GM12878 (cell line): ENCODE data around the gene SRCIN1. TPM values are rescaled to one million over a fixed set of nuclear protein-coding genes. Genes with fewer than 3 reads are reported as not detected.
"Not testable (repeated sequence)": the region's sequence is repeated elsewhere in the genome, so short reads cannot be mapped to it uniquely, and the experiment has no call there.

Experiments used
- ATAC-seq: fragments of 200-7000 bp; cut with Tn5 transposase; 3 replicates; pipeline ENCODE4 v1.9.1; 2020; ENCODE audit warnings: mild to moderate bottlenecking, moderate library complexity
- BruUV-seq: library from RNA; stranded (reverse); fragments of 400-500 nt; replicated peaks from 2 replicates; lab custom pipeline; 2021; lab: Mats Ljungman, UMichigan
- CTCF ChIA-PET: fragments of 300-600 bp; sonication (Branson Sonifier 250); formaldehyde crosslinking; extraction: SDS; loops from one replicate; lab custom pipeline; 2021; ENCODE audit warnings: inconsistent platforms; lab: Yijun Ruan, JAX
- POLR2A ChIA-PET: fragments of 350-600 bp; formaldehyde crosslinking; extraction: SDS; loops from one replicate; lab custom pipeline; 2021; ENCODE audit warnings: inconsistent platforms; lab: Charles Lee
- RAD21 ChIA-PET: fragments of 300-600 bp; sonication (Branson Sonifier 250); formaldehyde crosslinking; loops from one replicate; lab custom pipeline; 2023; ENCODE audit warnings: antibody characterized with exemption; ENCODE audit not compliant: unreplicated experiment; lab: Charles Lee
- SMC1A ChIA-PET: fragments of 300-600 bp; sonication (Branson Sonifier 250); formaldehyde crosslinking; loops from one replicate; lab custom pipeline; 2023; ENCODE audit not compliant: unreplicated experiment, uncharacterized antibody; lab: Charles Lee
- DNase-seq: peaks from one replicate; pipeline ENCODE4 v3.0.0-alpha.2; 2011; ENCODE audit warnings: low read depth, low spot score
- FAIRE-seq: peaks from 3 replicates; lab custom pipeline; 2011; peaks lifted over from hg19 to GRCh38; lab: Jason Lieb, UNC
- H2AFZ ChIP-seq: 2 replicates; pipeline ENCODE4 v1.6.0; 2011; ENCODE audit warnings: low read depth, low read length, control low read depth; ENCODE audit not compliant: control insufficient read depth
- H3K27ac ChIP-seq: 2 replicates; pipeline ENCODE4 v1.5.1; 2011; ENCODE audit warnings: control low read depth; ENCODE audit not compliant: control insufficient read depth, insufficient read depth
- H3K27me3 ChIP-seq, 2 experiments: replicated peaks in 1 of 2; 2 replicates each; pipeline versions ENCODE4 v1.6.0 to v1.6.1; 2011; ENCODE audit warnings: low read length in 1 of 2; ENCODE audit not compliant: control insufficient read depth in 2 of 2, insufficient read depth in 2 of 2
- H3K36me3 ChIP-seq, 2 experiments: 2 replicates each; pipeline ENCODE4 v1.5.1; 2011; ENCODE audit warnings: low read length in 1 of 2; ENCODE audit not compliant: control insufficient read depth in 2 of 2, insufficient read depth in 2 of 2
- H3K4me1 ChIP-seq: 2 replicates; pipeline ENCODE4 v1.6.1; 2011; ENCODE audit warnings: mild to moderate bottlenecking, low read length, moderate library complexity, mixed read lengths; ENCODE audit not compliant: control insufficient read depth, insufficient read depth
- H3K4me2 ChIP-seq: 2 replicates; pipeline ENCODE4 v1.6.0; 2011; ENCODE audit warnings: control low read depth; ENCODE audit not compliant: control insufficient read depth, insufficient read depth
- H3K4me3 ChIP-seq: fragments of 200-600 bp; sonication (generic); 2 replicates; pipeline ENCODE4 v1.5.1; 2016
- H3K79me2 ChIP-seq: 2 replicates; pipeline ENCODE4 v1.6.0; 2011; ENCODE audit warnings: low read length; ENCODE audit not compliant: control insufficient read depth, insufficient read depth
- H3K9ac ChIP-seq: 2 replicates; pipeline ENCODE4 v1.8.0; 2011; ENCODE audit warnings: low read length, control low read depth, mixed read lengths; ENCODE audit not compliant: control insufficient read depth, insufficient read depth
- H3K9me3 ChIP-seq: replicated peaks from 3 replicates; pipeline ENCODE4 v1.5.1; 2011; ENCODE audit warnings: mild to moderate bottlenecking, low read length; ENCODE audit not compliant: control insufficient read depth, insufficient read depth
- H4K20me1 ChIP-seq: 2 replicates; pipeline ENCODE4 v1.6.0; 2011; ENCODE audit not compliant: control insufficient read depth, insufficient read depth
- CTCF ChIP-seq, 3 experiments: IDR thresholded peaks in 2 of 3; conservative IDR thresholded peaks in 1 of 3; 2 replicates each; pipeline ENCODE4 v1.5.1; 2011; ENCODE audit warnings: low read depth in 3 of 3, low read length in 3 of 3, mild to moderate bottlenecking in 3 of 3, control low read depth in 2 of 3, moderate library complexity in 2 of 3, inconsistent platforms in 1 of 3, mixed read lengths in 1 of 3; ENCODE audit not compliant: control insufficient read depth in 2 of 3, insufficient read depth in 1 of 3; ENCODE audit errors: extremely low read depth in 1 of 3
- RAD21 ChIP-seq: IDR thresholded peaks from 2 replicates; pipeline ENCODE4 v1.6.1; 2011; ENCODE audit warnings: mild to moderate bottlenecking, low read depth, low read length, moderate library complexity; ENCODE audit not compliant: insufficient read depth
- SMC3 ChIP-seq: IDR thresholded peaks from 2 replicates; pipeline ENCODE4 v1.6.1; 2011; ENCODE audit warnings: low read length, improper control_type of control experiment, borderline replicate concordance
- WGBS: methylation state at CpG from one replicate; pipeline ENCODE4 v1.1.6; 2016; ENCODE audit warnings: low lambda C conversion rate; ENCODE audit not compliant: insufficient replicate concordance, insufficient coverage; ENCODE audit errors: missing lambda C conversion rate; 5-methylcytosine and 5-hydroxymethylcytosine counted together
- in situ Hi-C: fragments of 300-500 bp; cut with MboI; formaldehyde crosslinking; loops from 9 replicates; pipeline ENCODE4 v1.14.3; 2018; ENCODE audit warnings: mixed read lengths
- intact Hi-C: fragments of 100-400 bp; cut with micrococcal nuclease; formaldehyde crosslinking; loops from one replicate; pipeline ENCODE4 v1.14.2; 2022; ENCODE audit not compliant: unreplicated experiment
- polyA plus RNA-seq, 11 experiments: library from polyadenylated mRNA; depleted of rRNA in 4 of 11; unstranded in 6 of 11; stranded (reverse) in 5 of 11; fragments of >200 nt; fragmentation: Nextera tagmentation in 4 of 11; fragmentation: Illumina TruSeq in 1 of 11; extraction: Ambion mirVana in 4 of 11; extraction: Trizol in 1 of 11; gene quantifications; 1 replicate in 1 of 11; 2 replicates in 10 of 11; pipeline versions ENCODE4 v1.2.1 to v1.2.3, GENCODE V29; 2011 to 2016; ENCODE audit warnings: inconsistent platforms in 2 of 11, missing spikeins in 2 of 11, low read depth in 1 of 11
- total RNA-seq, 4 experiments: library from RNA; depleted of rRNA in 3 of 4; stranded (reverse); fragments of >200 nt in 3 of 4; fragmentation: Illumina TruSeq in 1 of 4; extraction: Trizol in 1 of 4; gene quantifications; 2 replicates each; pipeline versions ENCODE4 v1.2.1 to v1.2.3, GENCODE V29; 2013 to 2021

SRCIN1 gene
- total and polyA plus RNA-seq, 10 of the 15 experiments (the other 5 are each of a cell fraction or from before 2014, with no cell fraction given), result under 0.01 to 0.74 (median 0.20) TPM; not detected in 3

DNA sequence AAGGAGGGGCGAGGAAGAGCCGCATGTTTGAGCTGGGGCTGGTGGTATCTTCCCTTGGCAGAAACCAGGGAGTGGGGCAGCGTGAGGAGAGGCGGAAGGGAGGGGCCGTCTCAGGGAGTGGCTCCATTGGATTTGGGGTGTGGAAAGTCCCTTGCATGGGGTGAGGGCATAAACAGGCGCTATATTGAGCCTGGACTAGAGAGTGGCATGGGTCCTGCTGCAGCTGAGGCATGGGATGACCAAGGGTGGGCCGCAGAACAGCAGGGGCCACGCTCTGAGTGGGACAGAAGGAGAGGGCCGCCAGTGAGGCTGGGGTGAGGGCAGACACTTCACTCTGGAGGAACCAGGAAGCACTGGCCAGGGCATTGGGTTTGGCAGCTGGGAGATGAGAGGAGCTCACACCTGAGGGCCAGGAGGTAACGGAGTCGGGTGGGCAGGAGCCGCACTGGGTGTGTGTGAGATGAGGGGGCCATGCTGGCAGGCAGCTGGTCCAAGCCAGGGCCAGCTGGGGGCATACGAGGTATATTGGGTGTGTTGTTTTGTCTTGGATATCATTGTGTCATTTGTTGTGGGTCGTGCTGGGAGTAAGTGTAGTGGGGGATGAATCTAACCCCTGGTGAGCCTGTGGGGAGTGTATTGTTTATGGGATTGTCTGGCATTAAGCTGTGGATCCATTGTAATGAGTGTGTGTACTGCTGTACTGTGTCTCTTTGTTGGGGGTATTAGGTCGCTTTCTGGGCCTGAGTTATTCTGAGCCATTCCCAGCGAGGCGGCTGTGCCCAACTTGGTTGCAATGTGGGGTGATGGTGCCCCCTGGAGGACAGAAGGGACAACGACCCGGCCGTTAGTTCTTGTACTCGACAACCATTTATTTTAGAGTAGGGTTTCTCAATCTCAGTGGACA lies 121.3 kb downstream of the SRCIN1 start:
- not testable (repeated sequence) for H3K27me3 ChIP-seq, H3K79me2 ChIP-seq, H4K20me1 ChIP-seq, H3K4me2 ChIP-seq
- RAD21 ChIA-PET, result interaction anchor here (1.5 to 1.9 kb wide), 2 partner anchors 61 to 183 kb away, joined by 4 to 8 read pairs; no protein-coding TSS in a partner anchor
- SMC1A ChIA-PET, result interaction anchor here (1.0 to 1.6 kb wide), 3 partner anchors 42 to 134 kb away, joined by 3 to 6 read pairs (median 3); no protein-coding TSS in a partner anchor
- ATAC-seq, result peak; percentile 91
- intact Hi-C loops, result loop anchor here (1.0 kb wide), 3 partner anchors 40 to 135 kb away; no protein-coding TSS in a partner anchor
- WGBS, result 47% methylated on average over 21 of the region's 21 CpGs
- TF ChIP-seq RAD21 (peak; percentile 74), CTCF (IDR thresholded peaks at IDR 0.05 in 2 of 3, conservative IDR thresholded peaks at IDR 0.05 in 1 of 3; ENCODE audit: control insufficient read depth in 2 of 3, extremely low read depth in 1 of 3, insufficient read depth in 1 of 3, low read depth in 3 of 3, low read length in 3 of 3) (peak; percentile 62 to 67 (median 63)), SMC3 (peak; percentile 76)
- TF ChIP-seq, all 136 proteins: peak for 3; not testable (repeated sequence) for 133
- in situ Hi-C loops, H3K9me3 ChIP-seq, H3K4me3 ChIP-seq, POLR2A ChIA-PET, DNase-seq, BruUV-seq, H3K36me3 ChIP-seq, FAIRE-seq: not testable (repeated sequence)
- CTCF ChIA-PET, result interaction anchor here (0.9 to 3.7 kb wide), 5 partner anchors 53 to 135 kb away, joined by 3 to 31 read pairs (median 4); partner anchors contain the start of gene SOCS7
- H3K9ac ChIP-seq, result peak overlapping the region; percentile 18; the same call in 1 of the 2 replicates
- peak overlapping the region; percentile 58 for H2AFZ ChIP-seq
- H3K4me1 ChIP-seq, result peaks cover 17% of the 10 kb centered on the region
- peak overlapping the region; percentile 50 for H3K27ac ChIP-seq

DNA sequence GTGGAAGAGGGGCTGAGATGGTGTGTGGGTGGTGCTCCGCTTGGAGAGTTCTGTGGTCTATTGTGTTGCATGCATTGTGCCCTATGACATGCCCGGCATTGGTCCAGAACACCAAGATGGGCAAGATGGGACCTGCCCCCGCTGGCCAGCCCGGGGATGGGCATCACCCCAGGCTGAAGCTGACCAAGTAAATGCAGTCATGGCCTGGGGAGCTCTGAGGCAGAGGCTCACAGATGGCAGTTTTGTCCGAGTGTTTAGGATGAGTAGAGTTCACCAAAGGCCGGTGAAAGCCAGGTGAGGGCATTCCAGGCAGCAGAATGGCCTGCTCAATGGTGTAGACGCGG lies 123.1 kb downstream of the SRCIN1 start:
- H3K27ac ChIP-seq, intact Hi-C loops, H4K20me1 ChIP-seq, ATAC-seq, H3K27me3 ChIP-seq, H3K9me3 ChIP-seq, DNase-seq, POLR2A ChIA-PET, FAIRE-seq, H3K36me3 ChIP-seq, SMC1A ChIA-PET, H3K79me2 ChIP-seq, BruUV-seq, H3K4me3 ChIP-seq, H3K4me2 ChIP-seq, RAD21 ChIA-PET, in situ Hi-C loops, H2AFZ ChIP-seq, H3K9ac ChIP-seq: not testable (repeated sequence)
- CTCF ChIA-PET, result interaction anchor here (1.8 kb wide), 1 partner anchor 59 kb away, joined by 5 read pairs; no protein-coding TSS in a partner anchor
- 58% methylated on average over 7 of the region's 8 CpGs for WGBS
- H3K4me1 ChIP-seq, result peaks cover 17% of the 10 kb centered on the region

DNA sequence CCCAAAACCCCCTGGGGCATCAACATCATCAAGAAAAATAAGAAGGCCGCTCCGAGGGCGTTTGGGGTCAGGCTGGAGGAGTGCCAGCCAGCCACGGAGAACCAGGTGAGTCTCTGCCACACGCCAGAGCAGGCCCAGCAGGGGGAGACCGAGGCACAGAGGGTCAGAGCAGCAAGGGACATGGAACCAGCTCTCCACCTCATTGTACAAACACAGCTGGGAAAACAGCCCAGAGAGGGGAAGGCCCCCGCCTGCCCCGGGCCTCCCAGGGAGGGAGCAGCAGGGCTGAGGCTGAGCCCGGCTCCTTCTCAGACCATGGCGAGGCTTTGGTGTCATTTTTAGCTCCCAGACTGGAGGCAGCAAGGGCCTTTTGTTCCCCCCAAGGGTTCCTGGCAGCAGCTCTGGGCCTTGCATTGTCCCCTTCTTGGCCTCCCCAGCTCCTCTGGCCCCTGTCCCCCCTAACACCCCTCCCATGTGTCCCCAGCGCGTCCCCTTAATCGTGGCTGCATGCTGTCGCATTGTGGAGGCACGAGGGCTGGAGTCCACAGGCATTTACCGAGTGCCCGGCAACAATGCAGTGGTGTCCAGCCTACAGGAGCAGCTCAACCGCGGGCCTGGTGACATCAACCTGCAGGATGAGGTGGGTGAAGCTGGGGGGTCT lies 123.6 kb downstream of the SRCIN1 start:
- BruUV-seq, H3K27ac ChIP-seq, intact Hi-C loops, DNase-seq, H3K4me3 ChIP-seq, FAIRE-seq, POLR2A ChIA-PET, RAD21 ChIA-PET, H3K79me2 ChIP-seq, H3K27me3 ChIP-seq, H4K20me1 ChIP-seq, SMC1A ChIA-PET, H3K9me3 ChIP-seq, H2AFZ ChIP-seq, H3K36me3 ChIP-seq, in situ Hi-C loops, H3K9ac ChIP-seq, H3K4me2 ChIP-seq, ATAC-seq: not testable (repeated sequence)
- WGBS, result 76% methylated on average over 19 of the region's 19 CpGs
- H3K4me1 ChIP-seq, result peaks cover 17% of the 10 kb centered on the region
- CTCF ChIA-PET, result interaction anchor here (1.8 kb wide), 1 partner anchor 58 kb away, joined by 5 read pairs; no protein-coding TSS in a partner anchor
